ENCODE measurements around the gene RAP2B.
"Not testable (repeated sequence)": the region's sequence is repeated elsewhere in the genome, so short reads cannot be mapped to it uniquely, and the experiment has no call there.

RAP2B gene

GRCh38 chr3:153161714-153162512 is at the start of gene RAP2B:
Gene RAP2B (plus strand): TSS chr3:153162226. CDS start chr3:153162694, 468 bp downstream.
- DNase-seq: peak; percentile 78

GRCh38 chr3:153113541-153113940 is 48.5 kb upstream of the RAP2B start:
- no peak for DNase-seq

GRCh38 chr3:153114270-153114669 is 47.8 kb upstream of the RAP2B start:
- not testable (repeated sequence) for DNase-seq

DNA sequence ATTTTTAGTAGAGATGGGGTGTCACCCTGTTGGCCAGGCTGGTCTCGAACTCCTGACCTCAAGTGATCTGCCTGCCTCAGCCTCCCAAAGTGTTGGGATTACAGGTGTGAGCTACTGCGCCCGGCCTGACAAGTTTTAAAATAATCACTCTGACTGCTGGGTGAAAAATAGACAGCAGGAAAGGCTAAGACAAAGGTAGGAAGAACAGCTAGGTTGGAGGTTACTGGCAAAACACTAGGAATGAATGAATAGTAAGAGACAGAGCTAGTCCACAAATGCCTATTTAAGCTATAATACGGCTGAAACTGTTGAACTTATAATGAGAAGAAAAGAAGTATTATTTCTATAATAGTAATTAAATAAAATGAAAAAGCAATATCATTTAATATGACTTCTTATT is 46.7 kb upstream of the RAP2B start:
- DNase-seq: no peak

DNA sequence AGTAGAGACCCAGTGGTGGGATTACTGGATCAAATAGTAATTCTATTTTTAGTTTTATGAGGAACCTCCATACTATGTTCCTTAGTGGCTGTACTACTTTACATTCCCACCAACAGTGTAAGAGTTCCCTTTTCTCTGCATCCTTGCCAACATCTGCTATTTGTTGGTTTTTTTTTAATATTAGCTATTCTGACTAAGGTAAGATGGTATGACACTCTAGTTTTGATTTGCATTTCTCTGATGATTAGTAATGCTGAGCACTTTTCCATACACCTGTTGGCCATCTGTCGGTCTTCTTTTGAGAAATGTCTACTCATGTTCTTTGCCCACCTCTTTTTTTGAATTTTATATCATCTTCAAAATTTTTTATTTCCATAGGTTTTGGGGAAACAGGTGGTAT is 34.2 kb upstream of the RAP2B start:
- DNase-seq: no peak

DNA sequence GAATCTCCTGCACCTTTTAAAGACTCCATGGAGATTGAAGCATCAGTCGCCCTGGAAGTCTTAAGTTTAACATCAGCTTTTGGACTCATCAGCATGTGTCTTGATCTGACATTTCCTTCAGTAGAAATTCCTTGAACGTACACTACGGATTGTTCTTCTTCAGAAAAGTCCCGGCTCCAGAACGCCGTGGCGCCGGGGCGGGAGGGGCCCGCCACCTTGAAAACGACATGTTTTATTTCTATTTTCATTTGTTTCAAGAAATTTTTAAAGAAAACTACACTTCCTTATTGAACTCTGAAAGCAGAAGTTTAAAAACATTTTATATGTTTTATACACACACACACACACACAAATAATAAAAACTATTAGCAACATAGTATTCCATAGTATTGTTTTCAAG is 32.6 kb upstream of the RAP2B start:
- no peak for DNase-seq

GRCh38 chr3:153129866-153130265 is 32.2 kb upstream of the RAP2B start:
- DNase-seq: no peak

GRCh38 chr3:153130312-153130977 is 31.6 kb upstream of the RAP2B start:
- peak; percentile 29 for DNase-seq

GRCh38 chr3:153137626-153138025 is 24.4 kb upstream of the RAP2B start:
- DNase-seq: no peak

GRCh38 chr3:153138276-153139210 is 23.5 kb upstream of the RAP2B start:
- no peak for DNase-seq

DNA sequence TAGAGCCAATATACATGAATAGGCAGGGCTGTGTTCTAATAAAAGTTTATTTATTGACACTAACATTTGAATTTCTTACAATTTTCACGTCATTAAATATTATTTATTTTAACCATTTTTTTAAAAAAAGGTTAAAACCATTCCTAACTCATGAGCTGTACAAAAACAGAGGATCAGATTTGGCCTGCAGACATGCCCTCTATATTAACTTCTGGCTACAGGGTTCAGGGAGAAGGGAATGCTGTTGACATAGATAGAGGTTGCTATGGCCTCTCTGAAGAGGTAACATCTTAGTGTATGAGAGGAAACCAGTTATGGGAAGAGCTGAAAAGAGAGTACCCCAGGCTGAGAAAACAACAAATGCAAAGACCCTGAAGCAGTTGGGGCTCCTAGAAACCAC is 19.1 kb upstream of the RAP2B start:
- no peak for DNase-seq

- DNase-seq: no peak
Measured at GRCh38 chr3:153144071-153144470, 18.0 kb upstream of the RAP2B start.

DNA sequence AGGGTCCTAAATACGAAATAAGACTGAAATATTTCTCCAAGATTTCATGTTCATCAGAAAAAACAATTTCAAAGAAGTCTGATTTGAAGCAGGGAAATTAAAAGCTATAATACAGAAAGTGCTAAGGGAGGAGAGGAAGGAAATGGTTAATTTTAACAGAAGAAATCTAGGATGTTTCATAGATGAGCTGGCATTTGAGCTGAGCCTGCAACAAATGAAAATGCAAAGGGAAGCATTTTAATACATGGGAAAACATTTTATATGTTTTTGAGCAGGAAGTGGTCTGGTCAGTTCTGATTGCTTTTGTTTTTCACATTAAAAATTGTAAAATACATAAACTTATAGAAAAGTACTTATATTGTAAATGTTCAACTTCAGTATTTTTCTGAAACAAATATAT is 17.2 kb upstream of the RAP2B start:
- DNase-seq: no peak

GRCh38 chr3:153145454-153145853 is 16.6 kb upstream of the RAP2B start:
- no peak for DNase-seq

DNA sequence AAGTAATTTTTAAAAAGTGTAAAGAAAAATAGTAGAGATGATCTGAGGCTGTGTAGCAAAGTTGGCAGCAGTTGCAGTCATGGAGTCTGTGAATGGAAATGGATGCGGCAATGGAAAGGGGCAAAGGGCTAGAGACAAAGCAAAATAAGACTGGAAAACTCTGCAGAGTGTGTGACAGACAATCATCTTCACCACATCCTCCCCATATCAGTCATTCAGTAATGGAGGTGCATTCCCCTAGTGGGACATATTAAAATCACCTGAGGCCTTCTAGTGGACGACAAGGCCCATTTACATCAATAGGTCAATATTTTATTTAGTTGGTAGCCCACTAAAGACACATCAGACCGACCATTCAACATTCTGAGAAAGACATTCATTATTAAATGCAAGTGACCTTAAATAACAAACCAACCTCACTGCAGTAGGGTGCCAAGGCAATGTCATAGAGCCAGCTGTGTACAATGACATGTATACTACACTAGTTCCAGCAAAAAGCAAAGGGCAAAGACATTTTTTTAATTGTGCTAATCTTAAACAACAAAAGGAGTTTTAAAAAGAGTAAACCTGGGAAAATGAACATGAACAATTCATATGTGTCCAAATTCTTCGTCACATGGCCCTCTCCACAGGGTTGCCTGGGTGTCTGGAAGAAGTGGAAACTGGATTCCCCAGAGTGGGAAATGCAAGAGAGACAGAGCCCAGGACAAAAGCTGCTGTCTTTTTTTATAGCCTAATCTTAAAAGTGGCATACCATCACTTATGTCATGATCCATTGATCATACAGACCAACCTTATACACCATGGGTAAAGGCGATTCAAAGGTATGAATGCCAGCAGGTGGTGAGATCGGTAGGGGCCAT is 15.6 kb upstream of the RAP2B start:
- DNase-seq: no peak

DNA sequence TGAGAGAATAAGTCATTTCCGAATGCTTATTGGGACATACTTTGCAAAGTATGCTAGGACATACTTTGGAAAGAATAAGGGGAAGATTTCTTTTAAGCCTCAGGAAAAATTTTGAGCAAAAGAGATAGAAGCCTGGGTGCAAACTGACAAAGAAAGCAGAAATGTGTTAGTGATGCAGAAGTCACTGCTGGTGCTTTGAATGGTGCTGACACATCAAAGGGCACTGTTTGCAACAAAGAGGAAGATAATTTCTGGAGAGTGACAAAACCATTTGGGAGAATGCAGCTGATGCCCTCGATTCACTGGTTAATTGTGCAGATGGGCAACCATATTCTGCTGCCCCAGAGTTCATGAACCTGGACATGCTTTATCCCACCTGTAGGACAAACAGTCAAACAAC is 11.0 kb upstream of the RAP2B start:
- no peak for DNase-seq

GRCh38 chr3:153155786-153156185 is 6.2 kb upstream of the RAP2B start:
- not testable (repeated sequence) for DNase-seq

- no peak for DNase-seq
Measured at GRCh38 chr3:153158189-153158588, 3.8 kb upstream of the RAP2B start.

- no peak for DNase-seq
Measured at GRCh38 chr3:153158961-153159735, 2.9 kb upstream of the RAP2B start.

GRCh38 chr3:153159771-153160397 is 2.1 kb upstream of the RAP2B start:
- no peak for DNase-seq
